NCI-H748 (cell line): ENCODE measurements around the gene PIK3R6.

Experiments
- DNase-seq: peaks from one replicate; lab custom pipeline; 2025; ENCODE audit not compliant: unreplicated experiment; lab: John Stamatoyannopoulos, UW

PIK3R6 gene

DNA sequence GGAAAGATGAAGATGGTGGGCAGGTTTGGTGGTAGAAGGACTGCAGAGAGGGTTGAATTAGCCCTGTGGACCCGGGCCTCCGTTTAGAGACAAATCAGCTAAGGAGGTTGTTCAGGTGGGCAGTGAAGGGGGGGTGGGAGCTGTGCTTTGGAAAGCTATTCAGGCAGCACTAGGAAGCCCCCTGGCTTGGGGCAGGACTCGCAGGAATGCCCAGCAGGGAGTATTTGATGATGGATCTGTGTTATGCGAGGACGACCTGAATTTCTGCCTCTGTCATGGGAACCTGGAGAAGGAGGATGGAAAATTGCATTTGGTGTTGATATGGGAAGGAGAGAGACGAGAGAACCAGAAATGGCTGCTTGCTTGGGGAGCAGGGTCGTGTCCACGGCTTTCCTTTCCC, 112.6 kb downstream of the PIK3R6 start:
- no peak for DNase-seq

GRCh38 chr17:8753976-8754440, 113.5 kb downstream of the PIK3R6 start:
- peak; percentile 79 for DNase-seq

DNA sequence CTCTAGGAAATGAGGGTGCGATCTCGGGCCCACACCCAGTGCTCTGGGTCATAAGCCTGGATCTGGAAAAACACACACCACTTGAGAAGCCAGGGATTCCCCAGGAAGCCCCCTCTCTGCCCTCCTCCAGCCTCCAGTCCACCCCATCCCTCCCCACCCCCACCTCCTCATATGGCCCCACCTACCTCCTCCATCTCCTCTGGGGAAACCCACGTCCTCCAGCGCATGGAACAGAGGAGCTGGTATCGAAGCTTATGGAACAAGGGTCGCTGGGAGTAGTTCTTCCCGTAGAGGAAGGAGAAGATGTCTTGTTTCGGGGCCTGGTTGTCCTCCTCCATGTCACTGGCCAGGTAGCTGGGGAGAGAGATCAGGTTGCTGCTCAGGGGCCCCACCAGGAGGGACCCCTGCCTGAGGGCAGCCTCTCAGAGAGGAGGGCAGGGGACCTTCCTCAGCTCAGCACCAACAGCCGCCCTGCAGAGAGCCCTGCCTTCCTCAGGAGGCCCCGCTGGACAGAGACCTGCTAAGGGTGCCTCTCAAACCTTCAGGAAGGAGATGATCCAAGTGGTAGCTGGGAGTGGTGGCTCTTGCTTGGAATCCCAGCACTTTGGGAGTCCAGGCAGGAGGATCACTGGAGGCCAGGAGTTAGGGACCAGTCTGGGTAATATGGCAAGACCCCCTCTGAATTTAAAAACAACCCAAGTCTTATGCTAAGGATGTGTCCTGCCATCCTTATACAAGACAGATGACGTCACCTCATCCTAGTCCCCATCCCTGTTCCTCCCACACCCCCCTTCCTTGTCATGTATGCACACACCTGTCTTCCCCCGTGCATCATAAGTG, 114.1 kb downstream of the PIK3R6 start:
- DNase-seq = no peak
